ENCODE results near the gene MYL5.

- TF ChIP-seq GATA3 (IDR thresholded peaks at IDR 0.05; ENCODE audit: borderline replicate concordance), result no peak
- TF ChIP-seq POLR2A (IDR thresholded peaks at IDR 0.05; ENCODE audit: low read length), result no peak
- TF ChIP-seq RFX5 (IDR thresholded peaks at IDR 0.05), result no peak
- TF ChIP-seq FOXS1 (CRISPR knock-in tag; IDR thresholded peaks at IDR 0.05), result no peak
- no peak for TF ChIP-seq CHD2 (IDR thresholded peaks at IDR 0.05; ENCODE audit: low read length, partially characterized antibody)
- no peak for TF ChIP-seq ZNF302 (CRISPR knock-in tag; IDR thresholded peaks at IDR 0.05)
- TF ChIP-seq, protein P1, sequence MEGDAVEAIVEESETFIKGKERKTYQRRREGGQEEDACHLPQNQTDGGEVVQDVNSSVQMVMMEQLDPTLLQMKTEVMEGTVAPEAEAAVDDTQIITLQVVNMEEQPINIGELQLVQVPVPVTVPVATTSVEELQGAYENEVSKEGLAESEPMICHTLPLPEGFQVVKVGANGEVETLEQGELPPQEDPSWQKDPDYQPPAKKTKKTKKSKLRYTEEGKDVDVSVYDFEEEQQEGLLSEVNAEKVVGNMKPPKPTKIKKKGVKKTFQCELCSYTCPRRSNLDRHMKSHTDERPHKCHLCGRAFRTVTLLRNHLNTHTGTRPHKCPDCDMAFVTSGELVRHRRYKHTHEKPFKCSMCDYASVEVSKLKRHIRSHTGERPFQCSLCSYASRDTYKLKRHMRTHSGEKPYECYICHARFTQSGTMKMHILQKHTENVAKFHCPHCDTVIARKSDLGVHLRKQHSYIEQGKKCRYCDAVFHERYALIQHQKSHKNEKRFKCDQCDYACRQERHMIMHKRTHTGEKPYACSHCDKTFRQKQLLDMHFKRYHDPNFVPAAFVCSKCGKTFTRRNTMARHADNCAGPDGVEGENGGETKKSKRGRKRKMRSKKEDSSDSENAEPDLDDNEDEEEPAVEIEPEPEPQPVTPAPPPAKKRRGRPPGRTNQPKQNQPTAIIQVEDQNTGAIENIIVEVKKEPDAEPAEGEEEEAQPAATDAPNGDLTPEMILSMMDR (IDR thresholded peaks at IDR 0.05), result no peak
- TF ChIP-seq RCOR1 (IDR thresholded peaks at IDR 0.05; ENCODE audit: low read depth, low read length), result no peak
- TF ChIP-seq JUN (IDR thresholded peaks at IDR 0.05), result no peak
Measured at GRCh38 chr4:658681-659667, 15.4 kb upstream of the MYL5 start.
